Germinal center (tissue), 1 donor: ENCODE data around the gene UGGT1.
"Not testable (repeated sequence)": the region's sequence is repeated elsewhere in the genome, so short reads cannot be mapped to it uniquely, and the experiment has no call there.

Experiments
- DNase-seq: peaks from one replicate; pipeline ENCODE4 v3.0.0; 2012; ENCODE audit warnings: mixed read lengths, low spot score

Gene UGGT1

DNA sequence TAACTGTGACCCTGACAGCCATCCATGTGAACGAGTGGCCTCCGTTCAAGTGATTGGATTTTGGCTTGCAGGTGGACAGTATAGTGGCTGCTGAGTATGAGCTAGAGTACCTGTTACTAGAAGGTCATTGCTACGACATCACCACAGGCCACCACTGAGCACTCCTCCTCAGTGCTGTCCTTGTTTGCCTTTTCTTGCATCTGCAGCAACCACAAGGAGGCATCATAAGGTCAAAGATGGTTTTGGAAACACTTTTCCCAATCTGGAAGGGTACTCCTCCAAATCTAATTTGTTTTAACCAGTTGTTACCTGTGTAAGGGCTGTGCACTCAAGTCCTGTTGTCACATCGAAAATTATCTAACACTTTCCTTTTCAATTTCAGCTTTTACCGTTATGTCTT lies 81.2 kb downstream of the UGGT1 start:
- no peak for DNase-seq

DNA sequence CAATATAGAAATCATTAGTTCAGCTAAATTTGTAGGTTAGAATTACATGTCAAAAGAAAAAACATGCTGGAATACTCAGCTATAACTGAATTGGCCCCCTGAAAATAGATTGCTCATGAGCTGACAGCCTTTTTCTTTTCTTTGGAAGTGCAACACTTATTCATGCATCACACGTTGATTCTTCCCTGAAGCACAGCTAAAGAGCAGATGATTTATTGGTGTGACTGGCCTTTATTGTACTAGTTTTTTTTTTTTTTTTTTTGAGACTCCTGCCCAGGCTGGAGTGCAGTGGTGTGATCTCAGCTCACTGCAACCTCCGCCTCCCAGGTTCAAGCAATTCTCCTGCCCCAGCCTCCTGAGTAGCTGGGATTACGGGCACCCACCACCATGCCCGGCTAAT lies 83.1 kb downstream of the UGGT1 start:
- not testable (repeated sequence) for DNase-seq

DNA sequence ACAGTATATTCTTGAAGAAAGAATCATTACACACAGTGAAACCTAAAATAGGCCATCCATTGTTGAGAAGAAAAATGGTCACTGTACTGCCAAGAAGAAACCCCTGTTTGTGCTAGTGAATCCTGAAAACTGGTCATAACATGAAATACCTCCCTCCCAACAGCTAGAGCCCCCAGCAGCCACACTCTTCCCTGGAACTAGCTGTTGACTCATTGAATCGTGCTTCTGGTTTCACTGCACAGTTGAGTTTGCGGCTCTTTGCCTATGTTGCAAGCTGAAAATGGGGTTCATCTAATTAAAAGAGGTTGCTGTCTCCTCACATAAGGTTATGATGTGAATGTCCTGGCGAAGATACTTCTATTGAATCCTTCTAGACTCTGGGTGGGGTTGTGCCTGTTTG lies 86.3 kb downstream of the UGGT1 start:
- DNase-seq, result no peak

DNA sequence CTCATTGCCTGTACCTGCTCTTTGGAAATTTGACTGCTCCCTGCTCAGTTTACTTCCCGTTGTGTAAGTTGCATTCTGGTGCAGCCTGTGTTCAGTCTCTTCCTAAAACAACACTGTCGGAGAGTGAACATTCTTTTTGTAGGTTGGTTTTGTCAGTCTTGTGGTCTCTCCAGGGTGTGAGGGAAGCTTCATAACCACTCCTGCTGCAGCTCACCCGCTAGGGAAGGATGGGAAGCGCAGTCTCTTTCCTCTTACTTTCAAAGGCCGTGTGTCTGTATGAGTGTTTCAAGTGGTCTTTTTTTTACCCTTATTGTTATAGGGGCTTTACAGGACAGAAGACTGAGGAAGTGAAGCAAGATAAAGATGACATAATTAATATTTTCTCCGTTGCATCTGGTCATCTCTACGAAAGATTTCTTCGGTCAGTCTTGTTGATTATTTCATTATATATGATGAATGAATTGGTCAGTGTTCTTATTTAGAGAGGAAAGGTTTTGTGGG lies 87.2 kb downstream of the UGGT1 start:
- DNase-seq, result no peak

DNA sequence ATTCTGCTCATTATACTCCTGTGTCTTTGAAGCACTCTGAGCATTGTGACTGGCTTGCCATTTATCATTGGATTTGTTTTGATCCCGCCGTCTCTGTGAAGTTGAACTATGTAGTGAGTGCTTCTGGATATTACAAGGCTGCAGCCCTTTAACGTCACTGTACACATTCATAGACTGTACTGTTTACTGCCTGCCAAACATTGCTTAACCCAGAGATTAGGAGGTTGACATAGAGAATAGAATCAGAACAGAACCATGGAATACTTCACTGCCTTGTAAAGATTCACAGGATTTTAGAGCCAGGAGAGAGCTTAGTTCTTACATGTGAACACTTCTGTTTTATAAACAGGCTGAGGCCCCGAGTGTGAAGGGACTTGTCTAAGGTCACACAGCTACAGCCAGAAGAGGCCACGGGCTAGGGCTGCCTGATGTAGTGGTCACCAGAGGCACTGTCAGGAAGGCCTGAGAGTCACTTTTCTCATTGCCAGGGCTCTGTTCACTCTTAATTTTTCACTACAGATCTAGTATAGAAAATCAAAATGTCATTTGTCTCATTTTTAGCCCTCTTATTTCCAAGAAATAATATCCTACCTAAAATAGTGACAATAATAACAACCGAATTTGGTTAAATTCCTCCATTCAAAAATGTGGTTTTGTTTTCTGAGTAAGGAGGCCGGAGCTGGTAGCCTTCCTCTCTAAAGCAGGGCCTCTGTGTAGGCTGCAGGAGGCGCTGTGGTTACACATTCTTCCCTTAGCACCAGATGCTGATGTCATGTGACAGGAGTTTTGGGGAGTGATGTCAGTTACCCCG lies 87.9 kb downstream of the UGGT1 start:
- DNase-seq, result peak; percentile 46

GRCh38 chr2:128179461-128179755 lies 88.4 kb downstream of the UGGT1 start:
- DNase-seq, result no peak

DNA sequence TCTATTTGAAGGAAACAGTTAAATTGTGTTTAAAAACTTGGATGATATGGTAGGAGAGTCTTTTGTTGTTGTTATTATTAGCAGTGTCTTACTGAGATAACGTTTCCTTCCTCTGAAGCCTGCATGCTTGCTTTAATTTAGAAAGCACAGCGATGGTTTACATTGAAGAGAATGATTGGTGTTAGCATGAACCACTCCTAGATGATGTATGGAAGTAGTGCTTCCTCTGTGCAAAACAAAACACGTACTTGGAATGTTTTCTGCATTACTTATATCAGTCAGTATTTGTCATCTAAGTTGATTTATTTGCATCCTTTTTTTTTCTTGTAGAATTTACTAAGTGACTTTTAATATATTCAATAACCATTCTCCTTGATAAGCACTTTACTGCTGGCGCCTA lies 89.0 kb downstream of the UGGT1 start:
- no peak for DNase-seq

- no peak for DNase-seq
Measured at GRCh38 chr2:128185576-128185975, 94.6 kb downstream of the UGGT1 start.

GRCh38 chr2:128187032-128187654 lies 96.1 kb downstream of the UGGT1 start:
- no peak for DNase-seq

GRCh38 chr2:128195435-128195984 lies 104.5 kb downstream of the UGGT1 start:
- DNase-seq, result no peak

DNA sequence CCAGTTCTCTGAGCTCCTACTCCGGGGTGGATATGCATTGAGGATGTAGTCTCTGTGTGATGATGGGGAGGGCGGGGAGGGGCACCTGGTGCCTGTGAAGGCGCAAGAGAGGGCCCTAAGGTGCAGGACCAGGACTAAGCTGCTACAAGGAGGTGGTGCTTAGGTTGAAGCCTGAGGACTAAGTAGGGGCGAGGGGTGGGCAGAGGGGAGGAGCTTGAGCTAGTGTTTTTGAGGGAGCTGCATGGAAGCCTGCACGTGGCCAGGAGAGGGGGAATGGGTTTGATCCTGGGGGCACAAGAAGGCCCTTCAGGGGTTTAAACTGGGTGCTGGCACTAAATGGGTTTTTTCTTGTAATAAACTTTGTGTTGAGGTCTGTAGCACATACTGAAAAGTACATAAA lies 105.0 kb downstream of the UGGT1 start:
- no peak for DNase-seq

GRCh38 chr2:128196471-128196931 lies 105.5 kb downstream of the UGGT1 start:
- DNase-seq, result peak; percentile 27

GRCh38 chr2:128197059-128197458 lies 106.1 kb downstream of the UGGT1 start:
- DNase-seq, result no peak

- DNase-seq, result no peak
Measured at GRCh38 chr2:128198656-128199055, 107.7 kb downstream of the UGGT1 start.

- no peak for DNase-seq
Measured at GRCh38 chr2:128199141-128199540, 108.1 kb downstream of the UGGT1 start.

GRCh38 chr2:128202791-128203190 lies 111.8 kb downstream of the UGGT1 start:
- DNase-seq, result no peak

- DNase-seq, result no peak
Measured at GRCh38 chr2:128206245-128206644, 115.2 kb downstream of the UGGT1 start.

DNA sequence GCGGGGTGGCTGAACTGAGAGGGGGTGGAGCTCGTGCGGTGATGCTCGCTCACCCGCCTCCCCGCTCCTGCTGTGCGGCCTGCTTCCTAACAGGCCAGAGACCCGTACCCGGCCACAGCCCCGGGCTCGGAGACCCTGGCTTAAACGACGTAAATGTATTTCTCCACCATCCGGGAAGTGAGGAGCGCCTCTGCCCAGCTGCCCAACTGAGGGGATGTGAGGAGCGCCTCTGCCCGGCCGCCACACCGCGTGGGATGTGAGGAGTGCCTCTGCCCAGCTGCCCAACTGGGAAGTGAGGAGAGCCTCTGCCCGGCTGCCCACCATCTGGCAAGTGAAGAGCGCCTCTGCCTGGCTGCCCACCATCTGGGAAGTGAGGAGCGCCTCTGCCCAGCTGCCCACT lies 117.0 kb downstream of the UGGT1 start:
- no peak for DNase-seq

GRCh38 chr2:128208631-128209324 lies 117.8 kb downstream of the UGGT1 start:
- DNase-seq, result not testable (repeated sequence)

- no peak for DNase-seq
Measured at GRCh38 chr2:128214251-128214650, 123.3 kb downstream of the UGGT1 start.

DNA sequence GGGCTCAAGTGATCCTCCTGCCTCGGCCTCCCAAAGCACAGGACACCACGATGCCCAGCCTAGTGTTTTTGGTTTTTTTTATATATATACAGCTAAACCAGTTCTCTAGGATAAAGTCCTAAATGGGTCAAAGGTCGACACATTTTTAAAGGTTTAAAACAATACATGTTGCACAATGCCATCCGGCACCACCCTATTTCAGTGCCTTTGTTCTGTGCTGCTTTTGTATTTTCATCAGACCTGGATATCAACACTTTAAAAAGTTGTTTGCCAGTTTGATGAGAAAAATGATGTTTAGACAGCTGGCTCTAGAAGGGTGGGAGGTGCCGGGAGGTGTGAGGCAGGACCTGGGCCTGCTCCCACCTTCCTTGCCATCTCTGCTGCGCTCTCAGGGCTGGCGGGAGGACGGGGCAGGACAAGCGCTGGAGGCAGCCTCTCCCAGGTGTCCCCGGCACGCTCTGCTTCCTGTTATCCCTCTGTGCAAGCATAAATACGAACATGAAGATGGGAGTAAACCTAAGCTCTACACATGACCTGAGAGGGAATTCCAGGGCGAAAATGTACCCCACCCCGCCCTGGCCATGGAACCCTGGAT lies 124.0 kb downstream of the UGGT1 start:
- DNase-seq, result no peak

DNA sequence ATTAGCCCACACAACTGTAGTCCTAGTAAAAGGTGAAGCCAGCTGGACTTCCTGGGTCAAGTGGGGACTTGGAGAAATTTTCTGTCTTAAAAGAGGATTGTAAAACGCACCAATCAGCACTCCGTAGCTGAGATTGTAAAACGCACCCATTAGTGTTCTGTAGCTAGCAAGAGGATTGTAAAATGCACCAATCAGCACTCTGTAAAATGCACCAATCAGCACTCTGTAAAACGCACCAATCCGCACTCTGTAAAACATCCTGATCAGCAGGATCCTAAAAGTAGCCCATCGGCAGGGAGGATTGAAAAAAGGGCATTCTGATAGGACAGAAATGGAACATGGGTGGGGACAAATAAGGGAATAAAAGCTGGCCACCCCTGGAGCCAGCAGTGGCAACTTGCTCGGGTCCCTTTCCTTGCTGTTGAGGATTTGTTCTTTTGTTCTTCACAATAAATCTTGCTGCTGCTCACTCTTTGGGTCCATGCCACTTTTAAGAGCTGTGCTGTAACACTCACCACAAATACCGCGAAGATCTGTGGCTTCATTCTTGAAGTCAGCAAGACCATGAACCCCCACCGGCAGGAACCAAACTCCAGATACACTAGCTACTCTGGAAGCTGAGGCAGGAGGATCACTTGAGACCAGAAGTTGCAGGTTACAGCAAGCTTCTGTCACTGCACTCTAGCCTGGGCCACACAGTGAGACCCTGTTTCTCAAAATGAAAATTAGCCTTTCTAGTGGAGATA lies 125.1 kb downstream of the UGGT1 start:
- DNase-seq, result no peak
